Measurements from ENCODE around the gene OR2T1.
"Not testable (repeated sequence)": the region's sequence is repeated elsewhere in the genome, so short reads cannot be mapped to it uniquely, and the experiment has no call there.

Gene OR2T1

GRCh38 chr1:248402748-248403147 lies at the start of gene OR2T1:
TSS of gene OR2T1 (plus strand) at chr1:248403048. CDS start at chr1:248406148, 3,100 bp downstream.
- DNase-seq = no peak

DNA sequence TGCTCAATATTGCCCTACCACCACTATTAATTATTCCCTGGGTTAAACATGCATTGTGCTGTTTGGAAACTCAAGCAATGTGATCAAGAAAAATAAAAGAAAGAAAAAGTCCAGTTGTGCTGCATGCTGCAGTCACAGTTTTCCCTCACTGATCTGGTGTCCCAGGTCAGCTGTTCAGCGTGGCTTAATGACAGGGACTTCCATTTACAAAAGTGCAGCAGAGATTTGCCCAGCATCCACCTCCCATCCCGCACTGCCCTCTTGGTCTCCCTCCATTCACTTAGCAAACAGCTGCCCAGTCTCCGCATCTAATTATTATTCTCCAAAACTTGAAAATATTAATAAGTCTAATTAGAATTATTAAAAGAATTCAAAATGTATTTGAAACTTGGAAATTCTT lies 43.4 kb upstream of the OR2T1 start:
- DNase-seq = no peak

- DNase-seq = no peak
Measured at GRCh38 chr1:248361121-248361715, 41.6 kb upstream of the OR2T1 start, which contains the start of gene OR2T4. TSS of gene OR2T4 (plus strand) at chr1:248361665. CDS start at chr1:248361665, 0 bp downstream.

DNA sequence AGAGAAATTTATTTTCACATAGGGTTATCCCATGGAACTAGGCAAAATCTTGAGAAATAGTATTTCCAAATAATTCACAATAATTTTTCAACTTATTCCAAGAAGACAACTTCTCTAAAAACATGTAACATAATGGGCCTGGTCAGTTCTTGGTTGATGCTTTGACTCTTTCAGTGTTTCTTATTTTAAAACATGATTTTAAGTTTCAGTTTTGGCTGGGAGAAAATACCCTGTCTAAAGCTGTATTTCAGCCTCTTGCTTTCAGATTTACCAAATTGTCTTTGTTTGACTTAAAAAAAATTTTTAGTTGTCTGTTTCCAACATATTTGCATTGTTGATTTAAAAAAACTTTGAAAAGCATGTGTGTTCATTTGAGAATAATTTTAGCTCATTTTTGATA lies 36.2 kb upstream of the OR2T1 start:
- DNase-seq = no peak

GRCh38 chr1:248372394-248372793 lies 30.5 kb upstream of the OR2T1 start:
- DNase-seq = no peak

DNA sequence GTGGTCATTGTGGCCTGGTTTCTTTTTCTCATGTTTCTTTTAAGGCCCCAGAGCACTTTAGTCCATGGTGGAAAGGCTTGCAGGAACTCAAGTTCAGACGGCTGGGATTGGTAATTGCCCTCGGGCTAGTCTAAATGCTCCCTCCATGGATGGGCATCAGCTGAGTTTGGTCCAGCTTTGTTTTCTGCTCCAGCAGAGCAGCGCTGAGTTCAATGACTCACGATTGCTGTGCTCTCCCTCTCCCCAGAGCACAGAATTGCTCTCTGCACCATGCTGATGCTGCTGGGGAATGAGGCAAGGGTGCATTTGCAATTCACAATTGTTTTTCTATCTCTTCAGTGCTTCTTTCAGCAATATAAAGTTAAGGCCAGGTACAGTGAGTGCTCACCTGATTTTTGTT lies 29.1 kb upstream of the OR2T1 start:
- DNase-seq = no peak

- no peak for DNase-seq
Measured at GRCh38 chr1:248375446-248375845, 27.4 kb upstream of the OR2T1 start, which contains the start of gene OR2T6. TSS of gene OR2T6 (plus strand) at chr1:248375746. CDS start at chr1:248387609, 11,863 bp downstream.

DNA sequence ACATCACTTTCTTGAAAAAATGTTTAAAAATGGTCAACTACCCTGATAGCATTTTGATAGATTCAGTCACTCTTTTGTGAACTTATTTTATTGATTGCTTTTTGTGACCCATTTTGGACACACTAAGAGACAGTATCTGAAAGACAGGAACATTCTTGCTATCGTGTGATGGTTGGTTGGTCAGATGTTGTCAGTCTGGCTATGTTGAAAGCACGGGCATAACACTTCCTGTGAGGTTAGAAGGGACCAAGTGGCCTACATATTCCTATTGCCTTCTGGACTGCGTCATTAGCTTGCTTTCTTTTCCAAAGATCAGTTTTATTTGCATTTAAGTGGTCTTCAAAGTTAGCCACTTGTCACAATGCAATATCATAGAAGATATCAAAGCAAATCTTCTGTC lies 25.9 kb upstream of the OR2T1 start:
- no peak for DNase-seq

DNA sequence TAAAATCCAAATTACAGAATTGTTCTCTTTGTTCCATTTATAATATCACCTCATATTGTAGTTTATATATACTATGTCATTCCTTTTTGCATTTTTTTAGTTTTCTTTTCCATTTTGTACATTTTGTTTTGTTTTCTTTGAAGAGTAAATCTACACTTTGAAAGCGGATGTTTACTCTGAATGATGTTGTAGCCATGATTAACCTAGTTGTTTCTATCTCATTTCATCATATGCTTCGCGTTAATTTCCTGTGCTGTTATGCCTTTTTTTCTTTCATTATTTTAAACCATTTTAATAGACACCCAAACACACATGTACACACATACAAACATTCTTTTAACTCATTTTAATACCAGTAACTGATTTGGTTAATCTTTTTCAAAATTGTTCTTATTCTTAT lies 22.0 kb upstream of the OR2T1 start:
- DNase-seq = no peak

DNA sequence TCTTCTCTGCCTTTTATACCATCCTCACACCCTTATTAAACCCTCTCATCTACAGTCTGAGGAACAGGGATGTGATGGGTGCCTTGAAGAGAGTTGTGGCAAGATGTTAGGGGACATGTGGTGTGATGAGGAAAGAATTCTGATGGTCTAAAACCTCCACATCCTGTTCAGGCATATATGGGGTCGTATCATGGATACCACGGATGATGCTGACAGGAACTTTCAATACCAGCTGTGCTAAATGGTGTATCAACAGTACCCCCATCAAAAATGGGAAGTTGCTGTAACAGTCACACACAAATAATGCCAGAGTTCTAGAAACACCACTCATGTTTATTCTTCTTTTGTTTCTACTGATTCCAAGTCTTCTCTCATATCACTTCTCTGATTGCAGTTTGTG lies 14.4 kb upstream of the OR2T1 start:
- no peak for DNase-seq

DNA sequence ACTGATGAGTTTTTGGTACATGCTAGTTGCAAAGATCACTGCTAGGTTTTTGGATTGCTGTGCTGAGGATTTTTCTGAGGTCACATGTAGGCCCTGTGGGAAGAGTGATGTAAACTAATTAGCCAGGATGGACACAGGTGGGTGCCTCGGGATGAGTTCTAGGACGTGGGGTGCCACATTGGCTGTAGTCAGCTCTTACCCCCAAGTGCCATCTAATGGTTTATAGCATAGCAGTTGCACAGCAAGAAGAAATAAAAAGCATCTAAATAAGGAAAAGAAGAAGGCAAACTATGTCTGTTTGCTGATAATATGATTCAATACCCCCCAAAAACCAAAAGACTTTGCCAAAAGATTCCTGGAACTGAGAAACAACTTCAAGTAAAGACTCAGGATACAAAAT lies 9.8 kb upstream of the OR2T1 start:
- DNase-seq = no peak

- DNase-seq = no peak
Measured at GRCh38 chr1:248404024-248404423, 1.2 kb downstream of the OR2T1 start.

DNA sequence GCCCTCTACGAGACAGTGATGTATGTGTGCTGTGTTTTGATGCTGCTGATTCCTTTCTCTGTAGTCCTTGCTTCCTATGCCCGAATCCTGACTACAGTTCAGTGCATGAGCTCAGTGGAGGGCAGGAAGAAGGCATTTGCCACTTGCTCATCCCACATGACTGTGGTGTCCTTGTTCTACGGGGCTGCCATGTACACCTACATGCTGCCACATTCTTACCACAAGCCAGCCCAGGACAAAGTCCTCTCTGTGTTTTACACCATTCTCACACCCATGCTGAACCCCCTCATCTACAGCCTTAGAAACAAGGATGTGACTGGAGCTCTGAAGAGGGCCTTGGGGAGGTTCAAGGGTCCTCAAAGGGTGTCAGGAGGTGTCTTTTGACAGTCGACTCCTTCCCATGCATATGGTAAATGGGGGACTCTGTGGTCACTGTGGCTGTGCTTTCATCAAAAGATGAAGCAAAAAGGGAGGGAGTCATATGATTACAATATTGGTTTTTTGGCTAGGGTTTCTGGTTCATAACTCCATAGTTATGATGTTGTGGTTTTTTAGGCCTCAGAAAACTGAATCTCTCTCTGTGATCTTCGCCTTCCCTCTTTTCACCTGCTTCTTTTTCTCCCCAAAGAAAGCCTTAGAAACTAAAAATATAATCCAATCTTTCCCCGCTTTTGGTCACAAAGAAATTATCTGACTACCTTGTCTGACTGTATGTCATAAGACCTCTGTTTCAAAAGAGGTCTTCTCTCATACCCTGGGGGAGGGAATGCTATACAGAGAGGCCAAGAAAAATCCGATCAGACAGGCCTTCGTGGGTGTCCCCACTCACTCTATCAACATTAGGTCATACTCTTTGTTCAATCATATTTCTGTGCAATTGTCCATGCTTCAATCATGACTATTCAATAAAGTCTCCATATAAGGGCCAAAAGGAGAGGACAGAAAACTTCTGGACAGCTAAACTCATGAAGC lies 4.2 kb downstream of the OR2T1 start:
- DNase-seq = no peak

DNA sequence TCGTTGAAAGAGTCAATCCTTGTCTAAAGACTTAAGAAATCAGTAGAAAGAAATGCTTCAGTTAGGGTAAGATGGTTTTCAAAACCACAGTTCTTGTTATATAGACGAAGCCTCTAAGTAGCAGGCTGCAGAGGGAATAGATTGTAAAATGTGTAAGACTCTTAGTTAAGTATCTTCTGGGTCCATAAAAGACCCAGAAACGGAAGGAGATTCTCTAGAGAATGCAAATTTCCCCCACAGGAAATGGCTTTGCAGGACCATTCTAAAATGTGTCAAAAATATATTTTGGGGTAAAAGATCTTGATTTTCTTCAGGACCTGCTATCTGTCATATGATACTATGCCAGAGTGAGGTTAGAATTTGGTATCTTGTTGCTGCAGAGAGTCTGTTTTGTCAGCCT lies 13.4 kb downstream of the OR2T1 start:
- no peak for DNase-seq

- DNase-seq = no peak
Measured at GRCh38 chr1:248417854-248418253, 15.0 kb downstream of the OR2T1 start.

DNA sequence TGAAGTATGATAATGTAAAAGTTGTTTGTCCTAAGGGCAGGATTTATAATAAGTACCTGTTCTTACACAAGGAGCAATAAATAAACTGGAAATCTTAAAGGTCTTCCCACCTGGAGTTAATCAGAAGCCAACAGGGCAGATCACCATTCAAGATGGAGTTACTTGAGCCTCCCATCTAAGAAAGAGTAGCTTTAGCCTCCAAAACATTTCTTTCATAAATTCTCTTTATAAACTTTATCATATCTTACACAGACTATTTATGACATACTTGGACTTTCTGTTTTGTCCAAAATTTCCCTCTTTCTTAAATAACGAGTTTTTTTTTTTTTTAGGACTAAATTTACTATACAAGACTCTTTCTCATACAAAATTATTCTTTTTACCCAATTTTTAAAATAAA lies 18.5 kb downstream of the OR2T1 start:
- no peak for DNase-seq

- not testable (repeated sequence) for DNase-seq
Measured at GRCh38 chr1:248427526-248428191, 24.8 kb downstream of the OR2T1 start.

DNA sequence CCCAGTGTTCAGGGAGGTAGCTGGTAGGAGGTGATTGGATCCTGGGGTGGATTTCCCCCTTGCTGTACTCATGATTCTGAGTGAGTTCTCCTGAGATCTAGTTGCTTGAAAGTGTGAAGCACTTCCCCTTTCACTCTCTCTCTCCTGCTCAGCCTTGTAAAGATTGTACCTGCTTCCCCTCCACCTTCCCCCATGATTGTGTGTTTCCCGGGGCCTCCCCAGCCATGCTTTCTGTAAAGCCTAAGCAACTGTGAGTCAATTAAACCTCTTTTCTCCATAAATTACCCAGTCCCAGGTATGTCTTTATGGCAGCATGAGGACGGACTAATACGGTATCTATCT lies 25.3 kb downstream of the OR2T1 start:
- not testable (repeated sequence) for DNase-seq

- DNase-seq = not testable (repeated sequence)
Measured at GRCh38 chr1:248431683-248432082, 28.8 kb downstream of the OR2T1 start.

DNA sequence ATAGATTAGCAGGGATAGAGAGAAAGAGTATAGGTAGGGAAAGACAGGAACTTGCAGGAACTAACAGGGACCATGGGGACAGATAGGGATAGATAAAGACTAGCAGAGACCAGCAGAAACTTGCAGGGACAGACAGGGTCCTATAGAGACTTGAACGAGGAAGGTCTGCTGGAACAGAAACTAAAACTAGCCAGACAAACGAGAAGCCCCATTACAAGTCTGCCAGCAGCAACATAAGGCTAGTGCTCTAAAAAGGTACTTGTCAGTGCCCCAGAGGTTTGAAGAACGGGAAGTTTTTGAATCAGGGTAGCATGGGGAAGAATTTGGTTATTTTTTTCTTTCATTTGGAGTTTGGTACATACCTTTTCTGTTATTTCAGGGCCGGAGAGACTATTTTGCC lies 29.4 kb downstream of the OR2T1 start:
- not testable (repeated sequence) for DNase-seq

GRCh38 chr1:248433811-248434415 lies 31.1 kb downstream of the OR2T1 start:
- not testable (repeated sequence) for DNase-seq

DNA sequence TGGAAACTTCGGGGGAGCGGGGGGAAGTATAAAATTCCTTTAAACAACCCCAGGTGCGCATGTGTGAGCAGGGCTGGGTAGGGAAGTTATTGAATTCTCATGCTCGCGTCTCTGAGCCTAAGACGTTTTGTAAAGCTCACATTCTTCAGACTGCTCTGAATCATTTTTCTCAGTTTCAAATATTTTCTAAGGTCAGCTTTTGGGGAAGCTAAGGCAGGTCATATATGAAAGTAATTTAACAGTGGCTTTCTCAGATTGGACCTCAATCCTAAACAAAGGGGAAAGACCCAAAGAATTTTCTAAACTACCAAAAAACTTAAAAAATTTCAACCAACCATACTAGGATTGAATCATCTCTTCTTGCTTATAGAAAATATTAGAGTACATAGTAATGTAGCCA lies 32.1 kb downstream of the OR2T1 start:
- DNase-seq = not testable (repeated sequence)

DNA sequence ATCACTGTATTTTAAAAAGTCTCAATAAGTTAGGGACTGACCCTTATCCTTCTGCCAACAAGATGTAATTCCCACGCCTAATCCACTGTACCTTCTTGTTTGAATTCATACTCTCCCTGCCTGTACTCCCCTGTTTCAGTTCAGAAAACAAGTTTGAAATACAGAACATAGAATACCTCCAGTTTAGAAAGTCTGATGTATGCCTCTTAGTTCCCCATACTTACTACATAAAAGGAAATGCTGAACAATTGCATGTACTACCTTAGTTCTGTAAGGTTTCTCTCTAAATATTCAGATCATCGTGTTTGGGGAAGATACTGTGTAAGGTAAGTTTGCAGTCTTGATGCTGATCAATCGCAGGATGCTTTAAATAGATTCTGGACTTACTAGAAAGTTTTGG lies 33.5 kb downstream of the OR2T1 start:
- DNase-seq = not testable (repeated sequence)

Data from stimulated activated CD4-positive, alpha-beta T cell treated with anti-CD3 and anti-CD28 coated beads, Interleukin-2, amount 100 ng/mL, for 48 hours (primary cell).